ENCODE results near the gene ZW10.

DNA sequence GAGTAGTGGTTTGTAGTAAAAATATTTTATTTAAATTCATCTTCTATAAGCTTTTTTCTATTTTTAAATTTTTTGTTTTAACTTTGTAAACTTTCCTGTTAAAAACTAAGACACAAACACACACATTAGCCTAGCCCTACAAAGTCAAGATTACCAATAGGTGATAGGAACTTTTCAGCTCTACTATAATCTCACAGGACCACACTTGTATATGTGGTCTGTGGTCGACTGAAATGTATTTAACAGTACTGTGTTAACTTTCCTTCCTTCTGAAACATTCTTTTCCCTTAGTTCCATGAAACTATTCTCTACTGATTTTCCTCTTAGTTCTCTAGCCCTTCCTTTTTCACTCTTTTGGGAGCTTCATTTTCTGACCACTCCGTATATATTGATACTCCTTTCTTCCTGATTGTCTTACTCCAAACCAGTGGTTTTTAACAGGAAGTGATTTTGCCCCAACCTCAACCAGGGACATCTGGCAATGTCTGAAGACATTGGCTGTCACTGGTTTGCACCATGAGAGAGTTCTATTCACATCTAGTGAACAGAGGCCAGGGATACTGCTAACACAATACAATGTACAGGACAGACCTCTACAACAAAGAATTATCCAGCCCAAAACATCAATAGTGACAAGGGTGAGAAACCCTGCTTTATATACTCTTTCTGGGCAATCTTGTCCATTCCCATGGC lies 8.8 kb downstream of the ZW10 start:
- TF ChIP-seq HCFC1 (IDR thresholded peaks at IDR 0.05; ENCODE audit: low read length) (no peak), ZSCAN29 (IDR thresholded peaks at IDR 0.05) (no peak), RBBP5 (conservative IDR thresholded peaks at IDR 0.05) (no peak), FOS (IDR thresholded peaks at IDR 0.05; ENCODE audit: borderline replicate concordance, extremely low read depth, insufficient read length) (no peak)
- TF ChIP-seq, protein P1, sequence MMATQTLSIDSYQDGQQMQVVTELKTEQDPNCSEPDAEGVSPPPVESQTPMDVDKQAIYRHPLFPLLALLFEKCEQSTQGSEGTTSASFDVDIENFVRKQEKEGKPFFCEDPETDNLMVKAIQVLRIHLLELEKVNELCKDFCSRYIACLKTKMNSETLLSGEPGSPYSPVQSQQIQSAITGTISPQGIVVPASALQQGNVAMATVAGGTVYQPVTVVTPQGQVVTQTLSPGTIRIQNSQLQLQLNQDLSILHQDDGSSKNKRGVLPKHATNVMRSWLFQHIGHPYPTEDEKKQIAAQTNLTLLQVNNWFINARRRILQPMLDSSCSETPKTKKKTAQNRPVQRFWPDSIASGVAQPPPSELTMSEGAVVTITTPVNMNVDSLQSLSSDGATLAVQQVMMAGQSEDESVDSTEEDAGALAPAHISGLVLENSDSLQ (IDR thresholded peaks at IDR 0.05): no peak

All from GM12878 (cell line).